Glomerular endothelial cell (primary cell): ENCODE measurements around the gene MFSD2A. TPM values are rescaled to one million over a fixed set of nuclear protein-coding genes. Genes with fewer than 3 reads are reported as not detected.
"Not testable (repeated sequence)": the region's sequence is repeated elsewhere in the genome, so short reads cannot be mapped to it uniquely, and the experiment has no call there.

ENCODE experiments used
- DNase-seq: peaks from one replicate; pipeline ENCODE4 v3.0.0-alpha.2; 2011; ENCODE audit warnings: low read depth, low spot score; ENCODE audit errors: extremely low read depth
- total RNA-seq: library from RNA; depleted of rRNA; stranded (reverse); fragments of >200 nt; gene quantifications from 2 replicates; pipeline ENCODE4 v1.2.3, GENCODE V29; 2015

Gene MFSD2A
- 4.4 and 6.9 TPM in 2 replicates for total RNA-seq

DNA sequence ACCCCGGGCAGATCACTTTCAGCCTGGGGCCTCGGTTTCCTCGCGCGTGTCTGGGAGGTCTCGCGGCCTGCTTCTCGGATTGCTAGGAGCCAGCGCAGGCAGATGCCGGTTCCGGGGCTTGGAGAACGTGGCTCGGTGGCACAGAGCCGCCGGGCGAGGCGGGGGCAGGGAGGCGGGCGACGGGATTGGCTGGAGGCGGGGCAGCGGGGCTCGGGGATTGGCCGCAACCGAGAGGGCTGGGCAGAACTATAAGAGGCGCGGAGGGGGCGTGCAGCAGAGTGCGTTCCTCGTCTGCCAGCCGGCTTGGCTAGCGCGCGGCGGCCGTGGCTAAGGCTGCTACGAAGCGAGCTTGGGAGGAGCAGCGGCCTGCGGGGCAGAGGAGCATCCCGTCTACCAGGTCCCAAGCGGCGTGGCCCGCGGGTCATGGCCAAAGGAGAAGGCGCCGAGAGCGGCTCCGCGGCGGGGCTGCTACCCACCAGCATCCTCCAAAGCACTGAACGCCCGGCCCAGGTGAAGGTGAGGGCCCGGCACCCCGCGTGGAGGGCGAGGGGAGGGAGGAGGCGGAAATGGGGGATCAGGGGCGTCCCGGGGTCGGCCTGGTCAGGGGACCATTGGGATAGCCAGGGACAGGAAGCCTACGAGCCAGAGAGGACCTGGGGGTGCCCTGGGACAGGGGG is at the start of gene MFSD2A:
Gene MFSD2A, plus strand, starts transcription at position 276 of the 677 bp plus-strand sequence. Its CDS starts 148 bp downstream, at position 424.
- DNase-seq = peak; percentile 10

DNA sequence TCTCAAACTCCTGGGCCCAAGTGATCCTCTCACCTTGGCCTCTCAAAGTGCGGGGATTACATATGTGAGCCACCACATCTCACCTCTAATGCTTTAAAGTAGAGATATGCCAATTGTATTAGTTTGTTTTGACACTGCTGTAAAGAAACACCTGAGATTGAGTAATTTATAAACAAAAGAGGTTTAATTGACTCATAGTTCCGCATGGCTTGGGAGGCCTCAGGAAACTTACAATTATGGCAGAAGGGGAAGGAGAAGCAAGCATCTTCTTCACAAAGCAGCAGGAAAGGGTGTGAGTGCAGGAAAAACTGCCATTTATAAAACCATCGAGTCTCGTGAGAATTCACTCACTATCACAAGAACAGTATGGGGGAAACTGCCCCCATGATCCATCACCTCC is 49.8 kb upstream of the MFSD2A start:
- no peak for DNase-seq

DNA sequence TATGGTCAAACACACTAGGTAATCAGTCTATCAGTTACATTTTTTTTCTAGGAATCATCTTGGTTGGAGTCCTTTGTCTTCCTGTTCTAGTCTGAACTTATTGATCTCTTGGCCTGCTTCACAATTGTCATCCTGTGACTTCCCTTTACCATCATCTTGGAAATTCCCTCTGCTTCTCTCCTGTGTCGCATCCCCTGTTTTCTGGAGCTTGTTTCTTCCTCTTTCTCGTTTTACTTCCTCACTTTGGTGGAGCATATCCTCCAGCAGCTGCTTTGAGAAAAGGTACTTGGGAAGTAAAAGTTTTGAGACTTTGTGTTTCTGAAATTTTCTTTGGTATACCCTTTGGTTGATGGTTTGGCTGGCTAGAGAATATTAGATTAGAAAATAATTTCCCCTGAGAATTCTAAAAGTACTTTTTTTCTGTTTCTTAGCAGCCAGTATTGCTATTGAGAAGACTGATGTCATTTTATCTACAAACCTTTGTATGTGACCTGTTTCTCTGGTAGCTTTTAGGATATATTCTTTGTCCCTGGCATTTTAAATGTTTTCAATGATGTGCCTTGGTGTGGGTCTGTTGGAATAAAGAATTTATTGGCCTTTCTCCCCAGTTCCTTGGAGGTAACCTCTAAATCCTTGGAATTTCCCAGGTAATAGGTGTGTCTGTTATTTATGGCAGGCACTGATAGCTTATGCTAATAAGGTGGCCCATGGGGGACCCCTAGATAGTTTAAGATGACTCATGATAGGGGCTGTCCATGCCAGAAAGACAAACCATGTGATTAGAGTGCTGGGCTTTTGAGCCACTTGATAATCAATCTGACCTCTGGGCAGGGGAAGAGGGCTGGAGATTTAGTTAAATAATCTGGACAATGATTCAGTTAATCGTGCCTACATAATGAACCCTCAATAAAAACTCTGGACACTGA is 47.2 kb upstream of the MFSD2A start:
- DNase-seq = no peak

DNA sequence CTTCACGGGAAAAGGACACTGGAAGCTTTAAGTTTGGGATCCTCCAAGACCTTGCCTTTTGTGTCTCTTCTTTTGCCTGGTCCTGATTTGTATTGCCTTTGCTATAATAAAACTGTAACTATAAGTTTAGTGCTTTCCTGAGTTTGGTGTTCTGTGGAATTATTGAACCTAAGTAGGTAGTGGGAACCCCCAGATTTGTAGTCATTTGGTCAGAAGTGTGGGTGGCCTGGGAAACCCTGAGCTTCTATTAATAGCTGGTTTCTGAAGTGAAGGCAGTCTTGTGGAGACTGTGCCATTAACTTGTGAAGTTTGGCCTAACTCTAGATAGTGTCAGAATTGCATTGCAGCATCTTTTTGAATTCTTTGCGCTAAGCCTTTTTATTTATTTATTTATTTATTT is 46.4 kb upstream of the MFSD2A start:
- no peak for DNase-seq

DNA sequence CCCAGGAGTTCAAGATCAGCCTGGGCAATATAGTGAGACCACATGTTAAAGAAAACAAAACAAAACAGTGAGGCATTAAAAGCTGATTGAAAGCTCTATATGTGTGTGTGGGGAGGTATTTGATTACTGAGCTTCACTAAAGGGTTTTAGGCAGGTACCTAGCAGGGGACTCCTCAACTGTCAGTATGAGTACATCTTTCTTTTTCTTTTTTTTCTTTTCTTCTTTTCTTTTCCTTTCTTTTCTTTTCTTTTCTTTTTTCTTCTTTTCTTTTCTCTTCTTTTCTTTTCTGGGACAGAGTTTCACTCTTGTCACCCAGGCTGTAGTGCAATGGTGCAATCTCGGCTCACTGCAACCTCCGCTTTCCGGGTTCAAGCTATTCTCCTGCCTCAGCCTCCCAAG is 44.7 kb upstream of the MFSD2A start:
- DNase-seq = no peak

DNA sequence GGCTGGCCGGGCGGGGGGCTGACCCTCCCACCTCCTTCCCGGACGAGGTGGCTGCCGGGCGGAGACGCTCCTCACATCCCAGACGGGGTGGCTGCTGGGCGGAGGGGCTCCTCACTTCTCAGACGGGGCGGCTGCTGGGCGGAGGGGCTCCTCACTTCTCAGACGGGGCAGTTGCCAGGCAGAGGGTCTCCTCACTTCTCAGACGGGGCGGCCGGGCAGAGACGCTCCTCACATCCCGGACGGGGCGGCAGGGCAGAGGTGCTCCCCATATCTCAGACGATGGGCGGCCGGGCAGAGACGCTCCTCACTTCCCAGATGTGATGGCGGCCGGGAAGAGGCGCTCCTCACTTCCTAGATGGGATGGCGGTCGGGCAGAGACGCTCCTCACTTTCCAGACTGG is 41.8 kb upstream of the MFSD2A start:
- not testable (repeated sequence) for DNase-seq

DNA sequence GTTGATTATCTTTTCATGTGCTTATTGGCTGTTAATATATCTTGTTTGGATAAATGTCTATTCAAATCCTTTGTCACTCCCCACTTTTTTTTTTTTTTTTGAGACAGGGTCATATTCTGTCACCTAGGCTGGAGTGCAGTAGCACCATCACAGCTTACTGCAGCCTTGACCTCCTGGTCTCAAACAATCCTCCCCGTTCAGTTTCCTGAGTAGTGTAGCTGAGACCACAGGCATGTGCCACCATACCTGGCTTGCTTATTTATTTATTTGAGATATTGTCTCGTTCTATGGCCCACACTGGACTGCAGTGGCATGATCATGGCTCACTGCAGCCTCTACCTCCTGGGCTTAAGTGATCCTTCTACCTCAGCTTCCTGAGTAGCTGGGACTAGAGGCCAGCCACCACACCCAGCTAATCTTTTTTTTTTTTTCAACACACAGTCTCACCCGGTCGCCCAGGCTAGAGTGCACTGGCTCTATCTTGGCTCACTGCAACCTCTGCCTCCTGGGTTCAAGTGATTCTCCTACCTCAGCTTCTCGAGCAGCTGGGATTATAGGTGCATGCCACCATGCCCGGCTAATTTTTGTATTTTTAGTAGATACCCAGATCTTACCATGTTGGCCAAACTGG is 39.3 kb upstream of the MFSD2A start:
- DNase-seq = no peak

DNA sequence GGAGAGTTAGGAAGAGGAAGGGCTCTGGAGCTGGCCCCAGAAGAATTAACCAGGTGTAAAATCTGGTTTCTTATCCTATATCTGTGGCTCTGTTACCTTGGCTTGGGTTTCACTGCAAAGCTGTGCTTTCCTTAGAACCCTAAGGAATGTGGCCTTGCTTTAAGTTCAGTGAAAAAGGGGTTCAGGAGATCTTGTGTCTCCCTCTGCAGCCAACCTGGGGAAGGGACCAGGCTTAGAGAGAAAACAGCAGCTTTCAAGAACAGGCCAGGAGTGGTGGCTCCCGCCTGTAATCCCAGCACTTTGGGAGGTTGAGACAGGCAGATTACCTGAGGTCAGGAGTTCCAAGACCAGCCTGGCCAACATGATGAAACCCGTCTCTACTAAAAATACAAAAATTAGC is 37.1 kb upstream of the MFSD2A start:
- DNase-seq = no peak

DNA sequence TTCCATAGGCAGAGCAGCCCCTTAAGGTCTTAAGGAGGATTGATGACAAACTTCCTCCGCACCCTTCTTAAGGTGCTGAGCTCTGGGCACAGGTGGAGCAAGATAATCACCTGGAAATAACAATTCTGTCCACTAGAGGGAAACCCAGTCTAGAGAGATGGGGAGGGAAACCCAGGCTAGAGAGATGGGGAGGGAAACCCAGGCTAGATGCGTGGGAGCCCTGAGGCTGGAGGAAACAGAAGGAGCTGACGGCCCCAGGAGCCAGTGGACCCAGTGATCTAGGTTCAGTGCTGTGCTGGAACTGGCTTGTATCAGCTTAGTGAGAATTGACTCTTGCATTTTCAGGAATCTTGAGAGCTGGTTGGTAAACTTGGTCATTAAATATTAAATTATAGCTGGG is 35.4 kb upstream of the MFSD2A start:
- DNase-seq = no peak

DNA sequence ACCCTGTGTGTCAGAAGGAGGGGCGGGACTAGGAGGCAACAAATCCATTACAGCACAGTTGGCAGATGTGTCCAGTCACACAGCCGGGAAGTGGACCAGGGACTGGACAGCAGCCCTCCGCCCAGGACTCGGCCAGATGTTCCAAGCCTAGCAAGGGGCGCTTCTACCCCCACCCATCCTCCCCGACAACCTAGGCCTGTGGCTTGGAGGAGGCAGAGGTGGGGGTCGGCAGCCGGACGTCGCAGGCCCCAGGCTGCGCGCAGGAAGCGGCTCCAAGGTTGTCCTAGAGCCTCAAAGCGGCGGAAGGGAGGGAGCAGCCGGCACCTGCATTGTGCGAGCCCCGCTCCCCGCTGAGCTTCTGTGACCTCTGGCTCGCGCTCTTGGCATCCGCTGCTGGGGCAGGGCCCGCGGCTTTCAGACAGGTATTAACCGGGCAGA is 32.7 kb upstream of the MFSD2A start:
- no peak for DNase-seq

DNA sequence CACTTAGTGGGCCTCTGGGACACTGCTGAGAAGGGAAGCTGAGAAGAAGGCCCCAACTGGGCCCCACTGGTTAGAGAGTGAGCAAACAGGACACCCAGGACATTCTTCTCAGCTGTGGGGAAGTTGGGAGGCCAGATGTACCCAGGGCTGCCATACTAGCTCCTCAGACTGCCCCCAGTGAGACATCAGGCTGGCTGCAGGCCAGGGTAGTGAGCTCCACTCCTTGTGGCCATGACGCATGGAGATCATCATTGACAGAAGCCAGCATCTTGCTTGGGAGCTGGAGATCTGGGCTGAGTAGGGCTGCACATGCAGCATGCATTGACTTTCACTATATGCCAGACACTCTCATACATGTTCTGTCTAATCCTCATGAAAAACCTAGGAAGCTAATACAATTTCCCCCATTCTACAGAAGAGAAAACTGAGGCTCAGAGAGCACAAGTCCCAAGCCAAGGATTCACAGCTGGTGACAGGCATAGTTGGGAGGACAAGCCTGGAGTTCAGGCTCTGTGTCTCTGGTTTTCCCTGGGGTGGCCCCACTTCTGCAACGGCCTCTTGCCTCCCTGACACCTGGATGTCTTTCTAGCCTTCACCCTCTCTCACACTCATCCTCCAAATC is 29.1 kb upstream of the MFSD2A start:
- DNase-seq = no peak

DNA sequence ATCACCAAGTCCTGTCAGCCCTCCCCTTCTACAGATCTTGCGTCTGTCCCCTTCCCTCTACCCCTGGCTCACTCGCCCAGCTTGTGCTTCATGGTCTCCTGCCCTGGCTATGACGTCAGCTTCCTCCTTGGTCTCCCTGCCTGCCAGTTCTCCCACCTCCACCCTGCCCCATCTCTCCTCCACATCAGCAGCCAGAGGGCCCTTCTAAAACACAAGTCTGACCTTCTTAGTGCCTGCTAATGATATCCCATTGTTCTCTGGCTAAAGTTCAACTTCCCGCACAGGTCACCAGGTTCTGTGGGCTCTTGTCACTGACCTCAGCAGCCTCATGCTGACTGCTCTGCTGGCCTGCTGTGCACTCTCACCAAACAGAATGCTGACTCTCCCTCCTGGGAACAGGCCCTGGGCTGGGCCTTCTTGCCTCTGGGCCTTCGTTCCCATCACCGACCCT is 28.6 kb upstream of the MFSD2A start:
- no peak for DNase-seq

DNA sequence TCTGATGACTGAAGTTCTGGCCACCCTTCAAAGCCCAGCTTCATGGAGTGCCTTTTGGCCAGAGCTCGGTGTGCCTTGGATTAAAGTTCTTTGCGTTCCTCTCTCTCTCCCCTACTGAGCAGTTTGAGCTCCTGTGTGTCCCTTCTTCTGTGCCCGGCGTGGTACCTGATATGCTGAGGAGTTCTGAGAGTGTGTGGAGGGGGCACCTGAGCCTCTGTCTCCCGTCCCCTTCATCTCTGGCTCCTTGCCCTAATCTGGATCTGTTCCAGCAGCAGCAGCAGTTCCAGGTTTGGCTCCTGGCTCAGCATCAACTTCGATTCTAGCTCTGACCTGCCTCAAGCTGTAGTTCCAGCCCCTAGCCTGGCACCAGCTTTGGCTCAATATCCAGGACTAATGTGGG is 28.1 kb upstream of the MFSD2A start:
- no peak for DNase-seq

DNA sequence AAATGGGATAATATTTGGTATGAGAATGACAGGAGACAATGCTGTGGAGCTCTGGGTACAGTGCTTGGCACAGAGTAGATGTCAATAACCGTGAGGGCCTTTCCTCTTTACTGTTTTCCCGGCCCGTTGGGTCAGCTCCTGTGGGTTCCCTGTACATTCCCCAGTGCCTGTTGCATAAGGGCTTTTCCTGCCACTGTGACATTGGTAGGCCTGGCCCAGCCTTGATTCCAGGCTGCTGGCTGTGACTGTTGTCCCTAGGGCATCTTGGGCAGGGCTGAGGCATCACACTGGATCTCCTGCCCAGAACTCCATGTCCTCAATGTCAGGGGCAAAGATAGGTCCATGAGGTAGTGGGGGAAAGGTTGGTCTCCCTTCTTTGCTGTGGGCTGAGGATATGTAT is 27.4 kb upstream of the MFSD2A start:
- no peak for DNase-seq

DNA sequence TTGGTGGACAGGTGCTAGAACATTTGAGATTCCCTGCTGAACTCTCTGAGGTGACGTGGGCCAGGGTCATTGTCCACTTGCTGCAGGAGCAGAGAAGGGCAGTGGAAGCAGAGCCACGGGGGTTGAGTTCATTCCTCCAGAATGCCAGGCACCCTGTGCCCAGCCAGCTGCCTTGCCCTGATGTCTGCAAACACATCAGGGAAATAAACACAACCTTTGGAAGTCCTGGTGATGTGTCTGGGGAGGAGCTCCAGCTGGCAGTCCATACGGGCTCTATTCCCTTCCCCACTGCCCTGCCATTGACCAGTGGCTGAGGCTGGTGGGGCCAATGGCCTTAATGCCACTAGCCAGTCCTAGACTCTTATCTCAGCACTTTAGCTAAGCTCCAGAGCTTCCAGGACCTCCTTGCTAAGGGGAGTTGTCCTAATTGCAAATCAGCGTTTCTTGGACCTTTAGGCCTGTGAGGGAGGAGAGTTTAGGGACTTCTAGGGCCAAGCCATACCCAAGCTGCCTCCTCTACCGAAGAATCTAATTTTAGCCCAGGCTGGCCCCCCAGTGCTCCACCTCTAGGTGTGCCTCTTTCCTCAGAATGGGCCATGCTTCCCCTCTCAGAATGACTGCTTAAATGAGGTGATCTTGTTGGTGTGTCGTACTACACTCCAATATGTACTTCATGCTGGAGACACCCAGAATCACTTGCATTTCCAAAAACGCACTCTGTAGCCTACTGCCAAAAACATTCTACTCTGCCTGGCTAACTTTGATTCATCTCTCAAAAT is 25.9 kb upstream of the MFSD2A start:
- DNase-seq = no peak

DNA sequence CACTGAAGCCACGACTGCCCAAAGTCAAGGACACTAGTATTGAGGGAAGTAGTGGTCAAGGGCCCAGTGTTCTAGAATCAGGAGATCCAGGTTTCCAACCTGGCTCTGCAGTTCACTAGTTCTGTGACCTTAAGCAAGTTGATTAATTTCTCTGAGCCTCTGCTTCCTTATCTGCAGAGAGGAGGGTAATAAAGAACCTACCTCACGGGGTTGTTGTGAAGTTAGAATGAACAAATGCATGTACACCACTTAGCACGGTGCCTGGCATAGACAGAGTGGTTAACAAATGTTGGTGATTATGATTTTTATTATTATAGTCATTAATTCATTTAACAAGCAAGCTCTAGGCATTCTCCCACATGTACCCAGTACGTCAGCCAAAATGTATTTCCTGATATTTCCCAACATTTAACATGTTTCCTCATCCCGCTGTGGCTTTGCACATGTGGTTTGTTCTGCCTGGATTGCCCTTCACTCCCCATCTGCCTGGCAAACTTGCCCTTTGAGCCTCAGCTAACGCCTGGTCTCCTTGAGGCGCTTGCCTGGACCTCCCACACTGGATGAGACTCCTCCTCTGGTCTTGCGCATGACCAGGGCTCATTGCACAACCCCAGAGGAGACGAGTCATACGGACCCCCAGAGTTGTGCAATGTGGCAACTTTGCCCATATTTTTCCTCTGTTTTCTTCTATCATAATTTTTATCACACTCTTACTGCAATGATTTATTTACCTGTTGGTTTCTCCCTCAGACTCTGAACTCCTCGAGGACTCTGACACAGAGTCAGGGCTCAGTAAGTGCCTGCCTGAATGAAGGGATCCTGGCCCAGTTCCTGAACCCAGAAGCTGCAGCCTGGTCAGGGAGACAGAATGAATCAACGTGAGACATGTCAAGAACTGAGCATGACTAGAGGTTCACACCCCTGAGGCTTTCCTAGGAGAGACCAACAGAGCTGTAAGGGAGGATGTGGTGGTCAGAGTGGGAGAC is 20.7 kb upstream of the MFSD2A start:
- no peak for DNase-seq

DNA sequence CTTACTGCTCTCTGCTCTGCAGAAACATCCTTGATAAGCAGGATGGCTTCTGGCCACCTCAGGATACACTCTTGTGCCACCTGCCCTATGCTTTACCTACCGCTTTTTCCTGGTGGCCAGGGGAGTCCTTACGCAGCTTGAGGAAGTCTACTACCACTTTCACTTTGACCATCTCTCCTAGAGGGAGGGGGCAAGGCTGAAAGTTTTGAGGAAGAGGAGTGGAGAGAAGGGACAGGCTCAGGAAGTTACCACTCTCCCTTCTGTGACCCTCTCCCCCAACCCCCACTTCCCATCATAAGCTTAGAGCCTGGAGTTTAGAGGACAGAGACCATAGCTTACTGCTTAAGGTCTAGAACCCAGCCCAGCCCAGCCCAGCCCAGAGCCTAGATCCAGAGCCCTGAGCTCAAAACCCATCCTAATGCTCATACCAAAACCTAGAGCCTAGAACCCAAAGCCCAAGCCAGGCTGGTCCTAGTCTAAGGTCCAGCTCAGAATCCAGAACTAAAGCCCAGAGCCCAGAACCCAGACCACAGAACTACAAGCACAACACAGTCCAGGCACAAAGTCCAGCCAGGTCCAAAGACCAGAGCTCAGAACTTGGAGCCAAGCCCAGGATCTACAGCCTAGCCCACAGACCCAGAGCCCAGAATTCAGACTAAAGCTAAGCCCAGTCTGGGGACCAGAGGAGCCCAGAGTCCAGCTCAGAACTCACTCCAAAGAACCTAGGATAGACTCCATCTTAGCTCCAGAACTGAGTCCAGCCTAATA is 18.0 kb upstream of the MFSD2A start:
- no peak for DNase-seq

DNA sequence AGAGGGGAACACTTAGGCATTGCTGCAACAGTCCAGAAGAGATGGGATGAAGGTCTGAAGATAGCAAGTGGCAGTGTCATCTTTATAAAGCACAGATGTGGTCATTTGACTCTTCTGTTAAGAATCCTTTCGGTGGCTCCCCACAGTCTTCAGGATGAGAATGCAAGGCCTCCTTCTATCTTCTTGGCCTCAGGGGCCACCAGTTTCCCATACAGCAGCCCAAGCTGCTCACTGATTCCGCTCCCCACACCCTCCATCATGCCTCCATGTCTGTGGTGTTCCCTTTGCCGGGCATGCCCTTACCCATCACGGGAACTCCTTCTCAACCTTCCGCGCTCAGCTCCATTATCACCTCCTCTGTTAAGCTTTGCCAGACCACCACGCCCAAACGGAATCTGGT is 16.1 kb upstream of the MFSD2A start:
- no peak for DNase-seq
